Measurements from ENCODE around the gene MSL3.

Gene MSL3

DNA sequence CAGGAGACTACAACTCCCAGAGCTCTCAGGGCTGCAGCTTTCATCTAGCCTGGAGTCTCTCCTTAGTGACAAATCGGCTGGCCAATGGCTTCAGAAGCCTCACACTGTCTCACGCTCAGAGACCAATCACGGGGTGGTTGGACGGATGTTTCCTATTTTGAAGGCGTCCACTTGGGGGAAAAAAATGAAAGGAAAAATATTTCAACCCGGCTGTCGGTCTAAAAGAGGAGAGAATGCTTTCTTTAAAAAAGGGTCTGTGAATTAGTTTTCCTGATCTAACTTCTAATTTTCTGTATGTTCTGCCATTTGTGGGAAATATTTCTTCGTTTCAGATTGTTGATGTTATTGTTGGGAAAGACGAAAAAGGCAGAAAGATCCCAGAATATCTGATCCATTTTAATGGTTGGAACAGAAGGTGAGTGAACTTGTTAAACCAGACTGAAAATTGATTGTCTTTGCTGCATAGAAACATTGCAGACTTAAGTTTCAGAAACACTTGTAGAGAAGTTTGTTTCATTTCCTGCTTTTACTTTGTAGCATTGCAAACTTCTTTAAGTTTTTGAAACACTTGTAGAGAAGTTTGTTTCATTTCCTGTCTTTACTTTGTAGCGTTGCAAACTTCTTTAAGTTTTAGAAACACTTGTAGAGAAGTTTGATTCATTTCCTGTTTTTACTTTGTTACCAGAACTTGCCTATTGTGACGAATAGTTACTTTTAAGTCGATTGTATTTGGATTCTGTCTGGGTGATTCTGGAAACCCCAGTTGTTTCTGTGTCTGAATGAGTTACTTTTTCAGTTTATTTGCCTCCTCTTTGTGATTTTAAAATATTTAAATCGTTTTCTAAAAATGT is 1.6 kb downstream of the MSL3 start:
- DNase-seq, result peak; percentile 71 to 83

DNA sequence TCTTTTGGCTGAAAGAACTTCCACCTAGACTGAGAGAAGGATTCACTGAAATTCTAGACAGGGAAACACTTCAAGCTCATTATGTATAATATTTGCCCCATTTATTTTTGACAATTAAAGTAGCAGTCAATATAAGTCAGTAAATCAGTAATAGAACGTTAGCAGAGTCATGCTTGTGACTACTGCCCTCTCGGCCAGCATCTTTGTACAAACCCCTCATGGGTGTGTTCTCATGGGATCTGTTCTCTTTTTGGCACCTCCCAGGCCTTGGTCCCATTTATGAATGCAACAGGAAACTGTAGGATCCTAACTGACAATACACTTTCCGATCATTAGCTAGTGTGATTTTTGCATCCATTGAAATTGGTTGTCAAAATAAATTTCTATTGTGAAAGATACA is 2.9 kb downstream of the MSL3 start:
- DNase-seq, result no peak

DNA sequence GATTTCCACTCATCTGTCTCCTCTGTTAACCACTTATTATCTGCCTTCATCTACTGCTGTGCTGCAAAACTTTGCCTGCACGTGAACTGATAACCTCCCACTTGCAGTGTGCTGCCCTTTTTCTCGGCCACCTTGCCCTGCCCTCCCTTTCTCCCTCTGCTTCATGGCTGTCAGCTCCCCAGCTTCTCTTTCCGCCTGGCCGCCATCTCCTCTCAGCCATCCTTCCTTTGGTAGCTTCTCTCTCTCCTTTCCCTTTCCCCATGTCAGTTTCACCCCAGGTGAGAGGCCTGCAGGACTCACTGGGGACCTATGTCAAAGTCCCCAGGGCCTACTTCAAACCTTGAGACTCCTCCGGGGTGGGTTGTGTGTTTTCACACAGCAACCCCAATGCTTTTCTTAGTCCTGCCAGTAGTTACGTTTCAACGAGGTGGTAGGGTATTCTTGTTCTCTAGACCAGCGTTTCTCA is 6.6 kb downstream of the MSL3 start:
- no peak for DNase-seq

- no peak for DNase-seq
These were observed 7.4 kb downstream of the MSL3 start for GRCh38 chrX:11765449-11765848.

DNA sequence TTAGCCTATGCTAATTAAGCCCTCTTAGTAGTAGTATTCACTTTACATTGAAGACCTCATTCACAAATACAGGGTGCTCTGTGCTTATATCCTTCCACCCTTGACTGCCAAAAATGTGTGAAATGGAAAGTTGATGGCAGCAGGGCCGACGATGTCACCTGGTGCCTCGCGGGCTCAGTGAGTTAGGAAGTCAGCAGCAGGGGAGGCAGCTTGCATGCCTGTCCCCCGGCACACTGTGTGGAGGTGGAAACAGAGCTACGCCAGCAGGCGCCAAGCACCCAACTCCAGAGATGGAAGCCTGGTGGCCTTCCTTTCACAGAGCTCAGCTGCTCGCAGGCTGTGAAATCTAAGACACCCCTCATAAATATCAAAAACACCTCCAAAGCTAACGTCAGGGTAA is 8.4 kb downstream of the MSL3 start:
- DNase-seq, result no peak

DNA sequence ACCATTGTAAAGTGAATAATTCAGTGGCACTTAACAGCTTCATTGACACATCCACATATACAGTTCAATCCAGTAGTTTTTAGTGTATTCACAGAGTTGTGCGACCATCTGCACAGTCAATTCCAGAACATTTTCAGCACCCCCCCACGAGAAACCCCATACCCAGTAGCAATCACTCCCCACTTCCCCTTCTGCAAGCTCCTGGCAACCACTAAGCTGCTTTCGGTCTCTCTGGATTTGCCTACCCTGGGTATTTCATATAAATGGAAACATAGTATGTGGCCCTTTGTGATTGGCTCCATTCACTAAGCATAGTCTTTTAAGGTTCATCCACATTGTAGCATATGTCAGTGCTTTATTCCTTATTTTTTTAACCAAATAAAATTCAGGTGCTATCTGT is 10.0 kb downstream of the MSL3 start:
- no peak for DNase-seq

- DNase-seq, result peak in 1 of 2 experiments; percentile 32
These were observed 12.3 kb downstream of the MSL3 start for GRCh38 chrX:11770320-11770719.

- DNase-seq, result no peak
These were observed 20.2 kb downstream of the MSL3 start for GRCh38 chrX:11778230-11778629.

DNA sequence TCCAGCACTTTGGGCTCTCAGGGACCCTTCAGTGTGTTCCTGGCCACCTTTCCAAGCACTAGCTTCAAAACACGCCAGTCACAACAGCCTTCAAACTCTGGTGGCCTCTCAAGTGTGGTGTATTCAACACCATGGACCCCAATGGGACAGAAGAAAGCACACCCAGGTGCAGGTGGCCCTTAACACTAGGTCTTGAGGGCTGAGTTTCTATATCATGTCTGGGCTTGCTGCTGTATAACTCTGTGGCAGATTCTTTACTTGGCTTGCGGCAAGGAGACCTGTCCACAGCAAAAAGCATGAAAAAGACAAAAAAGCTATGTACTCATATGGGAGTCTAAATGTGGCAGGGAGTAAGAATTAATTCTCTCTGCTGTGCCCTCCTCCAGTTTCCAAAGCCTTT is 23.1 kb downstream of the MSL3 start:
- no peak for DNase-seq

GRCh38 chrX:11781734-11782370 is 23.8 kb downstream of the MSL3 start:
- DNase-seq, result no peak

- no peak for DNase-seq
These were observed 26.5 kb downstream of the MSL3 start for GRCh38 chrX:11784543-11784942.

- no peak for DNase-seq
These were observed 28.8 kb downstream of the MSL3 start for GRCh38 chrX:11786862-11787261.

- DNase-seq, result no peak
These were observed 29.5 kb downstream of the MSL3 start for GRCh38 chrX:11787564-11787963.

- DNase-seq, result no peak
These were observed 31.8 kb downstream of the MSL3 start for GRCh38 chrX:11789809-11790208.

- no peak for DNase-seq
These were observed 33.1 kb downstream of the MSL3 start for GRCh38 chrX:11791090-11791489.

- no peak for DNase-seq
These were observed 33.5 kb downstream of the MSL3 start for GRCh38 chrX:11791537-11791936.

DNA sequence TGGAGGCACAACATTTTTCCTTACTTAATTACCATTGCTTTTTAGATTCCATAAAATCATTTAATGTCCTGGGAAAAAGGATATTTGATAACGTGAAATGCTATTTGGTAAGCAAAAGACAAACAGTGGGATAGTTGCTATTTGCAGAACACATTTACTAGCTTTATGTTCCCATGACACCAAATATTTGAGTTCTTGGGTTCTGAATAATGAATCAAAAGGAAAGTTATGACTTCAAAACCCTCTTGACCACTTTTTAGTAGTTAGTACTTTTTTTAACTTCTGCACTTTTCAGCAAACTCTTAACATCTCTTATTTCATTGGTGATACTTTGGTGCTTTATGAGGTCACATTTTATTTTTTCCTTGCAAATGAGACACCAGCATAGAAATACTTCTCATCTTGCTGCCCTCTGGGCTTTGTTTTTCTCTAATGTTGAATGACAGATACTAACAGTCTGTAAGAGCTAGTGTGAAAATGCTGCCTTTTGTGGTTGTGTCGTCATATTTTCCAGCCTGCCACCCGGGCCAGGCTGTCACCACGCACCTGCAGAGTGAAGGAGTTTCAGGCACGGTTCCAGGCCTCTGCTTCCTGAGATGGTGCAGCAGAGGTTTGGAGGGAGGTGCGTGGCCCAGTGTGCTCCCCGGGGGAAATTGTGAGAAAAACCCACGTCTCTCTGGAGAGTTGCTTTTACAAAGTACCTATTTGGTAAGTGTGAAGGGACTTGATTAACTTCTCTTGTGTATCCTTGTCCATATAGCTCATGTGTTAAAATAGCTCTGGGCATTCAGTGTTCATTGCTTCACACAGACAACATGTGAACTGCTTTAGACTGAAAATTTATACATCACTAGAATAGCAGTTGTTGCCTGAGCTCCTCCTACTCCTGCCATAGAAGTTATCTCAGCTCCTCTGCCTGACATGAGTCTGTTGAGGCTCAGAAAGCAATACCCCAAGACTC is 34.7 kb downstream of the MSL3 start:
- DNase-seq, result no peak

GRCh38 chrX:11793734-11794133 is 35.7 kb downstream of the MSL3 start:
- DNase-seq, result no peak

GRCh38 chrX:11813341-11813740 is 55.3 kb downstream of the MSL3 start:
- DNase-seq, result no peak
